NCI-H1105 (cell line): ENCODE measurements around the gene VCAM1.
"Not testable (repeated sequence)": the region's sequence is repeated elsewhere in the genome, so short reads cannot be mapped to it uniquely, and the experiment has no call there.

Source experiments
- DNase-seq: peaks from one replicate; lab custom pipeline; 2025; lab: John Stamatoyannopoulos, UW

Gene VCAM1

GRCh38 chr1:100719490-100719889 lies at the start of gene VCAM1:
VCAM1 (plus strand) TSS chr1:100719742; CDS start chr1:100719861, 119 bp downstream.
- no peak for DNase-seq

- DNase-seq = no peak
Observed at GRCh38 chr1:100670083-100670482, 49.5 kb upstream of the VCAM1 start.

- no peak for DNase-seq
Observed at GRCh38 chr1:100671601-100672000, 47.9 kb upstream of the VCAM1 start.

- DNase-seq = no peak
Observed at GRCh38 chr1:100683448-100684349, 35.8 kb upstream of the VCAM1 start.

GRCh38 chr1:100699744-100700143 lies 19.8 kb upstream of the VCAM1 start:
- no peak for DNase-seq

GRCh38 chr1:100700586-100700985 lies 19.0 kb upstream of the VCAM1 start:
- no peak for DNase-seq

GRCh38 chr1:100703052-100703451 lies 16.5 kb upstream of the VCAM1 start:
- DNase-seq = no peak

GRCh38 chr1:100703716-100704115 lies 15.8 kb upstream of the VCAM1 start:
- no peak for DNase-seq

GRCh38 chr1:100704473-100704872 lies 15.1 kb upstream of the VCAM1 start:
- no peak for DNase-seq

- DNase-seq = no peak
Observed at GRCh38 chr1:100706296-100706695, 13.2 kb upstream of the VCAM1 start.

- DNase-seq = no peak
Observed at GRCh38 chr1:100706856-100707255, 12.7 kb upstream of the VCAM1 start.

GRCh38 chr1:100708476-100709062 lies 11.0 kb upstream of the VCAM1 start:
- no peak for DNase-seq

GRCh38 chr1:100710906-100711682 lies 8.4 kb upstream of the VCAM1 start:
- DNase-seq = no peak

GRCh38 chr1:100713027-100713426 lies 6.5 kb upstream of the VCAM1 start:
- DNase-seq = not testable (repeated sequence)

GRCh38 chr1:100713626-100714025 lies 5.9 kb upstream of the VCAM1 start:
- no peak for DNase-seq

- DNase-seq = no peak
Observed at GRCh38 chr1:100714599-100714998, 4.9 kb upstream of the VCAM1 start.

GRCh38 chr1:100717218-100717617 lies 2.3 kb upstream of the VCAM1 start:
- no peak for DNase-seq

GRCh38 chr1:100718581-100718980 lies 961 bp upstream of the VCAM1 start:
- no peak for DNase-seq

GRCh38 chr1:100720101-100720500 lies 559 bp downstream of the VCAM1 start:
- DNase-seq = no peak

- no peak for DNase-seq
Observed at GRCh38 chr1:100720751-100721150, 1.2 kb downstream of the VCAM1 start.

GRCh38 chr1:100721526-100722207 lies 2.1 kb downstream of the VCAM1 start:
- DNase-seq = no peak

GRCh38 chr1:100722221-100722620 lies 2.7 kb downstream of the VCAM1 start:
- DNase-seq = no peak
